HG03025 (cell line): ENCODE measurements around the gene KCNK10.
"Not testable (repeated sequence)": the region's sequence is repeated elsewhere in the genome, so short reads cannot be mapped to it uniquely, and the experiment has no call there.

Source experiments
- ATAC-seq: cut with Tn5 transposase; IDR thresholded peaks from one replicate; pipeline ENCODE4 v1.9.1; 2021; ENCODE audit warnings: mild to moderate bottlenecking, moderate library complexity; ENCODE audit not compliant: unreplicated experiment, low FRiP score

The KCNK10 gene

DNA sequence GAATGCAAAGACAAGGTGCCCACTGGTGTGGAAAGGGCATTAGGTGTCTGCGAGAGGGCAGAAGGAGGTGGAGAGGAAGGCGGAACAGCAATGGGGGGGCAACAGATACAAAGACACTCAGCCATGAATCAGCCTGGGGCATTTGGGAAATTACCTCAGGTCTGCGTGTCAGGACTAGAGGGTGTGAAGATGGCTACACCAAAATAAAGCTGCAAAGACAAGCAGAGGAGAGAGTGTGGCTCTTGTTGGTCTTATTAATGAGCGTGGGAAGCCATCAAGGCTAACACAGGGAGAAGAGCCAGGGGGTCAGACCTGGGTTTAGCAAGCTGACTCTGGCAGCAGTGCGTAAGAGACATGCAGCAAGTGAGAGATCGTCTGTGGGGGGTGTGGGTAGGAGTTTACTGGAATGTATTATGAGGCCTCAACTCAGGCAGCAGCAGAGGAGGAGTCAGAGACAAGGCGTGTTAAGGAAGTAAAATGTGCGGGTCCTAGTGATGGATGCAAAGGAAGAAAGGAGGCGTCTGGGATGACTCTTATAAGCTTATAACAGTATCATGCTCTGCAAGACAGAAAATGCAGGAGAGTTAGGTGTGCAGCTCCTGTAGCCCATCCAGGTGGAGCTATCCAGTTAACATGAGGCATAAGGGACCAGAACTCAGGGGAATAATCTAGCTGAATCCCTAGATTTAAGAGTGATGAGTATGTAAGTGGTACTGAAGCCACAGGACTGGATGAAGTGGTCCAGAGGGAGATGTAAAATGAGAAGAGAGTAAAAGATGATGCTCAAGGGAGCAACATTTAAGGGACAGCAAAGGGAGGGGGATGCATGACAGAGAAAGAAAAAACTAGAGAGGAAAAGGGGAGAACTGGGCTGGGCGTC, 50.4 kb downstream of the KCNK10 start:
- no peak for ATAC-seq

GRCh38 chr14:88271205-88271604, 51.9 kb downstream of the KCNK10 start:
- no peak for ATAC-seq

GRCh38 chr14:88270776-88271175, 52.3 kb downstream of the KCNK10 start:
- ATAC-seq = no peak

- no peak for ATAC-seq
Measured at GRCh38 chr14:88269806-88270420, 53.2 kb downstream of the KCNK10 start.

GRCh38 chr14:88266474-88266873, 56.6 kb downstream of the KCNK10 start:
- ATAC-seq = no peak

DNA sequence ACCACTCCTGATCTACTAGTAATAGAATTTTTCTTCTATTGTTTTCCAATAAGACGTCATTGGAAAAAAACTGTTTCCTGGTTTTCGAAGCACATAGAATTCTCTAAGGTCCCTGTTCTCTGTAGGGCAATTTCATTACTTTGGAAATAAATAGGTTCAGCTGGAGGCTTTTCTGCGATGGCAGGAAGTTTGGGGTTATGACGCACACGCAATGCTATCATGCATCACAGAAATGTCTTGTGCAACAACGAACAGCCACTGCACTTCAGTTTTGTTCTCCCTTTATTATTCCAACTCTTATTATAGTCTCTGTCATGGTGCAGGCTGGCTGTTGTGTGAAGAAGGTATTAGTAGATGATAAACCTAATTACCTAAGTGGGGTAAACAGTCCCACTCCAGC, 59.0 kb downstream of the KCNK10 start:
- no peak for ATAC-seq

GRCh38 chr14:88261302-88261701, 61.8 kb downstream of the KCNK10 start:
- not testable (repeated sequence) for ATAC-seq

- no peak for ATAC-seq
Measured at GRCh38 chr14:88258021-88258420, 65.0 kb downstream of the KCNK10 start.

GRCh38 chr14:88256997-88257950, 65.8 kb downstream of the KCNK10 start:
- no peak for ATAC-seq

GRCh38 chr14:88255798-88256197, 67.3 kb downstream of the KCNK10 start:
- no peak for ATAC-seq

GRCh38 chr14:88255196-88255595, 67.9 kb downstream of the KCNK10 start:
- no peak for ATAC-seq

DNA sequence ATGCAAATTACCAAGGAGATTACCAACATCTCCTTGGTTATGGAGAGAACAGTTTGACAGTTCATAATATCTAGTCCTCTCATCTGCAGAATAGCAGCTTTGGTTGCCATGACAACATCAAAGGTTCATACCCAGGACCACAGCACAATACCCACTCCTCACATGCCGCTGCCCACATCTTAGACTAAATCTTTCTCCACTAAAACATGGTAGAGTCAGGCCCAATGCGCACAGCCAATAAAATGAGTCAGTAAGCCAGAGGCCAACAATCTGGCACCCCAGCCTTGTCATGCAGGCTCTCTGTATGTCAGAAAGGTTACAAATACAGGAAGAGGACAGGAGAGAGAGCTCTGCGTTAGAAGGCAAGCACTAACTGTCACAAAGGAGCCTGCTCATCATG, 70.6 kb downstream of the KCNK10 start:
- ATAC-seq = no peak

GRCh38 chr14:88251650-88252049, 71.4 kb downstream of the KCNK10 start:
- ATAC-seq = no peak

DNA sequence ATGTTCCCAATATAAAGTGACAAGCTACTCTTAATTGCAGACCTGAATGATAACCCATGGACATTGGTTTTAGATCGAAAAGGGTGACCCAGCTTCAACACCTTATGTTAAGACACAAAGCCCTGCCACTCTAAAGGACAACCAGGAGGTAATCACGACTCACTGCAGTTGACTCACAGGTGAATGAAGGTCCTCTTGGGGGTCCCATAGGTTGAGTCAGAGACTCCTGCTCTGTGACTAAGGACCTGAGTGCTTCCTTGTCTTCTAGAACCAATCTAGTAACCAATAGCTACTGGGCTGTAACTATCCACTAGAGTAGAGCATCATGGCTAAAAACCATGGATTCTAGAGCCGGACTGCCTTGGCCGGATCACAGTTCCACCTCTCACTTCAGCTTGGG, 73.8 kb downstream of the KCNK10 start:
- ATAC-seq = no peak

- ATAC-seq = no peak
Measured at GRCh38 chr14:88248606-88249005, 74.5 kb downstream of the KCNK10 start.

DNA sequence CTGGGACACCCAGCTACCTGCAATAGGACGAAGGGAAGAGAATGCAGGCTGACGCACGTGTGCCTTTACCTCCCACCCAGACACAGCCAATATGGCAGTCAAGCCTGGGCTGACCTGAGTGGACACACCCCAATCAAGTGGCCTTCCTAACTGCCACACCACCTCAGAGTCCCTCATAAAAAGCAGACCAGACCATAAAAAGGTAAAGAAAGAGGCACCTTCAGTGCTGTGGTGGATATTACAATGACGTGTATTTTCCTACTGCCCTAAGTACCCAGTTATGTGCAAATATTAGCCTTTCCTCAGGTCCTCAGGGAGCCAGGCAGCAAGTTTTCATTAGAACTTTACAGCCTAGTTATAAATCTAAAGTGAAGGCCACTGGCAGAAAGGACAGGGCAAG, 75.8 kb downstream of the KCNK10 start:
- ATAC-seq = no peak

DNA sequence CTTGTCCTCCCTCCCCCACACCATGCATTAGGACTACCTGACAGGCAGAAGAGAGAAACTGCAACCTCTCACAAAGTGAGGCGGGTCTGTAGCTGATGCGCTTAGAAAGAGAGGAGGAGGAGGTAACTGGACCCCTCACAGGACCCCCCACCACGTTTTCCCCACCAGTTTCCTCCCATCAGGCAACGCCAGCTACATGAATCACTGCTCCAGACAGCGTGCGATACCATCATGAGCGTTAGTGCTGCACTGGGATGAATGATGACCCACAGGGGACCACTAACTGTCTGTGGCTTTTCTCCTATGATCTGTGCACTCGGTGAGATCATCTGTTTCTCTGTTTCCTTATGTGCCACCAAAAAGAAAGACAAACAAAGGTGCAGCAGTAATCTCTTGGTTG, 77.7 kb downstream of the KCNK10 start:
- no peak for ATAC-seq

DNA sequence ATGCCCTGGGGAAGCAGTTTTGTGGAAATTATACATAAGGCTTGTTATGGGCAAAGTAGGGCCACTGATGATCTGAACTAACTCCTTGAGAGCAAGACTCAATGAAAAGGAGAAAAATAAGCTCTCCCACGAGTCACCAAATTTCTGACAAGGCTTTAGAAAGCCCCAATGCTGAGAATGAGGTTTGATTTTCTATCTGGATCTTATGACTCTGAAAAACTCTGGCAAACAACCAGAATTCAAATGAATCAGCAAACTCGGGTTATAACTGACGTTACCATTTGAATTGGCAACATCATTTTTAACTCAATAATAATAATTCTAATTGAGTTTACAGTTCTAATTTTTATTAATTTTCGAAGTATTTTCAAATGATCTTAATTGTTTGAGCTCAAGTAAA, 79.1 kb downstream of the KCNK10 start:
- ATAC-seq = no peak

DNA sequence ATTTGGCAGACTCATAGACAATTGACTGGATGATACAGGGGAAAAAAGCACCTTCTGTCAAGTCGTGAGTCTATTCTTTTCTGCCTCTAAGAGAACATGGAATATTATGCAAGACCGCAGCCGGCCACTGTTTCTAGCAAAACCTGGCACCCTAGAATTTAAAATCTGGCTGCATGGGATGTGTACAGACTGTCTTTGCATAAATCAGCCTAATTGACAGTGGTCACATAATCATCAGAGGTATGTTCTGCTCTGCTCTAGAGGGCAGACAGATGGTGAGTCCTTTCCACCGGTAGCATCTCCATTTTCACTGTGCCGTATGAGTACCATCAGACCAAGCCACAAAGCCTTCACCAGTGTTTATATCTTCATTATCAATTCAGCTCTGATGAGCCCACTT, 80.6 kb downstream of the KCNK10 start:
- ATAC-seq = no peak

- ATAC-seq = no peak
Measured at GRCh38 chr14:88241810-88242209, 81.3 kb downstream of the KCNK10 start.

GRCh38 chr14:88234442-88234841, 88.6 kb downstream of the KCNK10 start:
- ATAC-seq = no peak
